ENCODE data around the gene DBN1.

DBN1 gene

DNA sequence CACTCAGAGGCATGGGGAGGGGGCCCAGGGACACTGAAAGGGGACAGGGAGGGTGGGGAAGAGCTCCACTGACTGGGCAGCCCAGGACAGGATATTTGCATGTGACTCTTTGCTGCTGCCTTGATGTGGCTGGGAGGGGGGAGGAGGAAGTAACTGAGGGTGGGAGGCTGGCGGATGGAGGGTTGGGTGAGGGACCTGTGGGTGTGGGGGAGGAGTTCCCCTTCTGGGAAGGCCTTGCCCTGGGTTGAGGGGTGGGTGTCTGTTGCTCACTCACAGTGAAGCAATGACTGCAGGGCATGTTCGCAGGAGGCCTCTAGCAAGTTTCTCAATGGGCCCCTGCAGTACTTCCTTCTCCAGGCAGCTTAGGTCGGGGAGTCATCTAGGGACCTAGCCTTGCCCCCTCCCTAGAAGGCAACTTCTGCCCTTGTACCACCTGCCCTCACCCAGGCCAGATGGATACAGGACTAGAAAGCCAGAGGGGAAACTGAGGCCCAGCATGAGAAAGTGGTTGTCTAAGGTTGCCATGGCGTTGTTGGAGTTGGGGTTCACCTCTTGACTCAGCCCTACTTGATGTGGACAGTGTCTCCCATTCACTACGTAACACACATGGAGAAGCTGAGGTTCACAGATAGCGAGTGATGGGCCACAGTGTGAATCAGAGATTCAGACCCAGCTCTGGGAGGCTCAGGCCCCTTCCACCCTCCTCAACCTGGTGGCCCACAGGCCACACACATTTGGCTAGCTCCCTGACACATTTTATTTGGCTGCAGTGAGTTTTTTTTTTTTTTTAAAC is 44.0 kb downstream of the DBN1 start:
- DNase-seq: no peak
- Histone ChIP-seq H3K4me1 (peaks cover 15% of the 10 kb centered on the region), H3K36me3 (peaks cover 31% of the 10 kb centered on the region), H3K9me3 (no peaks in the 10 kb centered on the region), H3K4me3 (ENCODE audit: low read depth, low read length) (no peak overlapping the region), H3K27me3 (no peaks in the 10 kb centered on the region)
- TF ChIP-seq CTCF (IDR thresholded peaks at IDR 0.05; ENCODE audit: low read depth, low read length): no peak

- peaks cover 23% of the 10 kb centered on the region for H3K36me3 ChIP-seq
- TF ChIP-seq CTCF (IDR thresholded peaks at IDR 0.05; ENCODE audit: low read depth, low read length): no peak
- H3K4me3 ChIP-seq (ENCODE audit: low read depth, low read length): no peak overlapping the region
- H3K9me3 ChIP-seq: no peaks in the 10 kb centered on the region
- no peak for DNase-seq
- peaks cover 15% of the 10 kb centered on the region for H3K4me1 ChIP-seq
- H3K27me3 ChIP-seq: no peaks in the 10 kb centered on the region
These were observed 44.7 kb downstream of the DBN1 start for GRCh38 chr5:177428574-177429217.

DNA sequence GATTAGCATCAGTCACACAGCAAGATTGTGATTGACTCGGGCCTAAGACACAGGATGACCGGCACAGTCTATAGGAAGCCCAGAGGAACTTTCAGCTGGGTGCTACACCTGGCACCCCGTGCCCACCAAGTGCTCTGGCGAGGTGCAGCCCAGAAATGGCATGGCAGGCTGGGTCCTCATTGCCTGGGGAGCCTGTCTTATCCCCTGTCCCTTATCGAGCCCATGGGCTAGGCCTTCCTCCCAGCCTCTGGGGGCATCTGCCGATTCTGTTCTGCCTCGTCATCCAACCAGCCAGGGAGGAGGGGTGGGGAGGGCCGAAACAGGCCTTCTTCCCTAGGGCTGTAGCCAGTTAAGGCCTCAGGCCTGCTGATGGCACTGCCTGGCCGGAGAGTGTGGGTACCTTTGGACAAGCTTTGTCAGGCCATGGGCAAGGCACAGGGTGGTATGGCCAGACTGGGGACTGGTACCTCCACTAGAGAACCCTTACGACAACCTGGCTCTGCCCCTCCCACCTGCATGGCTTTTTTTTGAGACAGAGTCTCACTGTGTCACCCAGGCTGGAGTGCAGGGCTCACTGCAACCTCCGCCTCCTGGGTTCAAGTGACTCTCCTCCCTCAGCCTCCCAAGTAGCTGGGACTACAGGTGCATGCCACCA is 45.4 kb downstream of the DBN1 start:
- H3K27me3 ChIP-seq: no peaks in the 10 kb centered on the region
- H3K4me1 ChIP-seq: peaks cover 15% of the 10 kb centered on the region
- DNase-seq: peak; percentile 54
- no peaks in the 10 kb centered on the region for H3K9me3 ChIP-seq
- peak overlapping the region; percentile 93 for H3K4me3 ChIP-seq (ENCODE audit: low read depth, low read length)
- TF ChIP-seq CTCF (IDR thresholded peaks at IDR 0.05; ENCODE audit: low read depth, low read length): no peak
- H3K36me3 ChIP-seq: peaks cover 17% of the 10 kb centered on the region

GRCh38 chr5:177427211-177427822 is 46.1 kb downstream of the DBN1 start:
- Histone ChIP-seq H3K27me3 (no peaks in the 10 kb centered on the region), H3K4me3 (ENCODE audit: low read depth, low read length) (peak overlapping the region; percentile 93), H3K9me3 (no peaks in the 10 kb centered on the region), H3K4me1 (peaks cover 15% of the 10 kb centered on the region), H3K36me3 (peaks cover 9% of the 10 kb centered on the region)
- DNase-seq: peak; percentile 67
- TF ChIP-seq CTCF (IDR thresholded peaks at IDR 0.05; ENCODE audit: low read depth, low read length): no peak

GRCh38 chr5:177426566-177427210 is 46.7 kb downstream of the DBN1 start, which contains the start of gene GRK6:
GRK6 (plus strand) TSS chr5:177426676; CDS start chr5:177426846, 170 bp downstream.
- Histone ChIP-seq H3K4me1 (peaks cover 11% of the 10 kb centered on the region), H3K36me3 (peaks cover 6% of the 10 kb centered on the region), H3K9me3 (no peaks in the 10 kb centered on the region), H3K27me3 (no peaks in the 10 kb centered on the region), H3K4me3 (ENCODE audit: low read depth, low read length) (peak within 1 kb of the TSS; percentile 93)
- no peak for DNase-seq
- TF ChIP-seq CTCF (IDR thresholded peaks at IDR 0.05; ENCODE audit: low read depth, low read length): no peak

All from BE2C (cell line).